GM19463 (cell line): ENCODE measurements around the gene CALML4.
"Not testable (repeated sequence)": the region's sequence is repeated elsewhere in the genome, so short reads cannot be mapped to it uniquely, and the experiment has no call there.

Source experiments
- ATAC-seq: cut with Tn5 transposase; IDR thresholded peaks from one replicate; pipeline ENCODE4 v1.9.1; 2021; ENCODE audit warnings: mild to moderate bottlenecking, moderate library complexity; ENCODE audit not compliant: unreplicated experiment

The CALML4 gene

DNA sequence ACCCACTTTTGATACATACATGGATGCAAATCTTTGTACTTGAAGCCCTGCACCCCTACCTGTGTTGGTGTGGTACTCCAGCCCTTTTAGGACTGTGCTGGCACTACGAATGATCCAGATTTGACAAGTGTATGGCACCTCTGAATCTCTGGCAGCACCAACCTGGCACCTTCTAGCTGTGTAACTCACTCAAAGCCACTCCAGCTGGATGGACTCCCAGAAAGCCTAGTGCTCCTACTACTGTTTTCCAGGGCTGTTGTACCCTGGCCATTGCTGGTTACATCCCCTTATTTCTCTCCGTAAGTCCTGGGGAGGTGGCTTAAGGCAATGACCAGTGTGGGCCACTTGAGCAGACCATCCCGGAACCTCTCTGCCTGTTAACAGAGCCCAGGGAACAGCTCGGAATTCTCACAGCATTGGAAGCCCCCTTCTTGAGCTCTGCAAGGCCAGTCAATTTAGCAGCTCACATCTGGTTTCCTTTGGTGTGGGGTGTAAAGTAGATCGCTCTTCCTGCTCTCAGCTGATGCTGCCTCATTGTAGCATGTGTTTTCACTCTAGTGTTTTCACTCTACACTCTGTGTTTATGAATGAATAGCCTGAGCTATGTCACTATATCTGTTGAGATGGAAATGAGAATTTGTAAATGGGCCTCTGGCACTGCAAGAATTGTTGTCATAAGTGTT, 12.2 kb downstream of the CALML4 start:
- ATAC-seq = no peak

DNA sequence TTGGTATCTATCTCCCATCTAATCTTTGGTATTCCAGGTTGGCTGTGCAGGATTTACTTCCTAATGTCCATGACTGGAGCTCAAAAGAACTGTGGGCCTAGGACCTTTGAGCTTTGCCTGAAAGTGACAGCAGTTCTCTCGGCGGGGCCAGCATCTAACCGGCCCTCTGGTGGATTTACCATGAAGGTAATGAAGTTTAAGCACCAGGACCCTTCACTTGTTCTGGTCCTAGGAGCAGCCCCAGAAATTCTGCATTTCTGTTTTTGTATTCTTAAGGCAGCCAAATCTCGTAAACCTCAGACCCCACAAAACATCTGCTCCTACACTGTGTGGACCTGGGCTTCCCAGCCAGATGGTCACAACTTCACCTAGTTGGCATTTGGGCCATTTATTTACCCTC, 13.0 kb downstream of the CALML4 start:
- ATAC-seq = no peak

DNA sequence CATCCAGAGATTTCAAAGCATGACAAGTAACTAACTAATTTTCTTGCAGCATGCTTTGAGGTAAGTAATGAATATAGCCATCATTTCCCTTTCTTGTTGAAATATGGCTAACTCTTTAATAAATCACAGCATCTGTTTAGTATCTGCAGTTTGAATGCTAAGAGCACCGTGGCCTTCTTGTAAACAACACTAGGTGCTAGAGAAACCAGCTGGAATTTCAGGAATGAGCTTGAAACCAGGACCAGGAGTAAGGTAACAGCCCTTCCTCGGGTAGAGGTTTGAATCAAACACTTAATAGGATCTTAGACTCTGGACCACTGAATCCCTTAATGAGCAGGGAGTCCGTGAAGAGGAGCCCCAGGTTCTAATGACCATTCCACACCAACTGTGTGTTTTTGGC, 13.6 kb downstream of the CALML4 start:
- ATAC-seq = no peak

DNA sequence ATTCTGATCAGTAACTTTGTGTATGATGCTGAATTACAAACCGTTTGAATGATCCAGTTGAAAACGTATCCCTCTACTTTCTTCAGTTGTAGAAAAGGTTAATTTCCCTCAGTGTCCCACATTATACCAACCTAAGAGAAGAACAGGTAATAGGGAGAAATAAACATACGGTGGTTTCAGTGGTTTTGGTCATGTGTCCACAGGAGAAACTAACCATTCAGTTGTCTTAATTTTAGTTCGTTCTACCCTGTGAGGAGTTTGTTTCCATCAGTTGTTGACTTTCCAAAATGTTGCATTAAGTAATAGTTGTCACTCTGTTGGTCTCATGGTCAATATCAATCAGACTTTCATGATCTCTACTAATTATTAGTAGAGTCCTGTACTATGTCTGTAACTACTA, 15.1 kb downstream of the CALML4 start:
- ATAC-seq = no peak

DNA sequence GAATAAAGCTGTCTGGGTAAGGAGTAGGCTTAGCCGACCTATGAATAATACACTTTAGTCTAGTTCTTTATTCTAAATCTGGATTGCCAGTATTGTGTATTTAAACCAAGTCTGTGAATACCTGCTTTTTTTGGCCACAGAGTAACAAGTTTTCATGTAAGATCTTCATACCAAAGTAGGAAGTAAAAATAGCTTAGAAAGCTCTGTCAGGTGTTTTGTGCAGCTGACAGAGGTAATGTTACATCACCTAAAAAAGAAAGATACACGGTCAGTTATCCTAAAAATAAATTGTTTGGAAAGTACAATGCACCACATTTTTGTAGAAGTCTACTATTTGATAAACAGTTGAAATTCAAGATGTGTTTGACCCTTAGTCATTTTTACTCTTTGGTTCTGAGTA, 16.5 kb downstream of the CALML4 start:
- no peak for ATAC-seq

DNA sequence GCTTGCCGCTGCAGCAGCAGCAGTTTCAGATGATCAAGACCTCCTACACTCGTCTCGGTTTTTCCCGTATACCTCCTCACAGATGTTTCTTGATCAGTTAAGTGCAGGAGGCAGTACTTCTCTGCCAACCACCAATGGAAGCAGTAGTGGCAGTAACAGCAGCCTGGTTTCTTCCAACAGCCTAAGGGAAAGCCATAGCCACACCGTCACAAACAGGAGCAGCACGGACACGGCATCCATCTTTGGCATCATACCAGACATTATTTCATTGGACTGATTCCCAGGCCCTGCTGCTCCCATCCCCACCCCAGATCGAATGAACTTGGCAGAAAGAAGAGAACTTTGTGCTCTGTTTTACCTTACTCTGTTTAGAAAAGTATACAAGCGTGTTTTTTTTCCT, 17.6 kb downstream of the CALML4 start:
- no peak for ATAC-seq

DNA sequence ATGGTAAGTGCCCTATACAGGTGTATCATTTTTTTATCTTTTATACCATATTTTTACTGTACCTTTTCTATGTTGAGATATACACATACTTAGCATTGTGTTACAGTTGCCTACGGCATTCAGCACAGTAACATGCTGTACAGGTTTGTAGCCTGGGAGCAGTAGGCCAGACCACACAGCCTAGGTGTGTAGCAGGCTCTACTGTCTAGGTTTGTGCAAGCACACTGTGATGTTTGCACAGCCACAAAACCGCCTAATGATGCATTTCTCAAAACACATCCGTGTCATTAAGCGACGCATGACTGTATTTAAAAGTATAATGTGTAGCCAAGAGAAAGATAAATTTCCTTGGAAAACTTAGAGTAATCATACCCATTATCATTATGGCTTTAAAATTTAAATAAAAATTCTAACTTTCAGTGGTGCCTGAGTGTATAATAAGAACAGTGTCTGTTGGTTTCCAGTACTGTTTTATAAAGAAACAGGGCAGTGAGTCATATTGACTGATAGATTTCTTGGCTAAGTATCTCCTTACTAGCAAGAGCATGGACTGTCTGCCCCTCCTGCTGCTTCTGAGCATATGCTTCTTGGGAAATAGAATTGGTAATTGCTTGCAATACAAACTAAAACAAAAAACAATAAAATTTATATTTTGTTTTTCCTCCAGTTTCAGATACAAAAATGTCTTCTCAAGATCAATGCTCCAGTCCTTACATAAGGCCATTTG, 18.3 kb downstream of the CALML4 start:
- no peak for ATAC-seq

DNA sequence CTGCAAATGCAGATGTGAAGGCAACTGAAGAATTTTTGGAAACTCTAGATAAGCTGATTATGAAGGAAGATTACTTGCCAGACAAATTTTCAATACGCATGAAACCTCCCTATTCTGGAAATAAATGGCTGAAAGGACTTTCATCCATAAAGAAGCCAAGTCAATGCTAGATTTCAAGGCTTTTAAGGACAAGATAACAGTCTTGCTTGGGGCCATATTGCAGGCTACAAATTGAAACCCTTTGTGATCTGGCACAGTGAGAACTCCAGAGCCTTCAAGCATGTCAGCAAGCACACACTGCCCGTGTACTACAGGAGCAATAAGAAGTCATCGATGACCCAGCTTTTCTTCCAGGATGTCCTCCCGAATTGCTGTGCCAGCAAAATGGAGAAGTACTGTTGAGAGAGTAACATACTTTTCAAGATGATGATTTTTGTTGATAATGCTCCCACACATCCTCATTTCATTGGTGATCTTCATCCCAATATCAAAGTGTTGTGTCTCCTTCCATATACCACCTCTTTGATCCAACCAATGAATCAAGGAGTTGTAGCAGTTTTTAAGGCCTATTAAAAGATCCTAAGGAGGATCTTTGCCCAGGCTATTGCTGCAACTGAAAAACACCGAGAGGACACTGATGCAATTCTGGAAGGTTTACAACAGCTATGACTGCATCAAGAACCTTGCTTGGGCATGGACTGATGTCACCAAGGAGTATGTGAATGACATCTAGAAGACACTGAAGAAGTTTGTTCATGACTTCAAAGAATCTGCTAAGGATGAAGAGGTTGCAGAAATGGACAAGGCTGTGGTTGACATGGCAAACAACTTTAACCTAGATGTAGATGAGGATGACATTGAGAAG, 20.3 kb downstream of the CALML4 start:
- ATAC-seq = no peak

DNA sequence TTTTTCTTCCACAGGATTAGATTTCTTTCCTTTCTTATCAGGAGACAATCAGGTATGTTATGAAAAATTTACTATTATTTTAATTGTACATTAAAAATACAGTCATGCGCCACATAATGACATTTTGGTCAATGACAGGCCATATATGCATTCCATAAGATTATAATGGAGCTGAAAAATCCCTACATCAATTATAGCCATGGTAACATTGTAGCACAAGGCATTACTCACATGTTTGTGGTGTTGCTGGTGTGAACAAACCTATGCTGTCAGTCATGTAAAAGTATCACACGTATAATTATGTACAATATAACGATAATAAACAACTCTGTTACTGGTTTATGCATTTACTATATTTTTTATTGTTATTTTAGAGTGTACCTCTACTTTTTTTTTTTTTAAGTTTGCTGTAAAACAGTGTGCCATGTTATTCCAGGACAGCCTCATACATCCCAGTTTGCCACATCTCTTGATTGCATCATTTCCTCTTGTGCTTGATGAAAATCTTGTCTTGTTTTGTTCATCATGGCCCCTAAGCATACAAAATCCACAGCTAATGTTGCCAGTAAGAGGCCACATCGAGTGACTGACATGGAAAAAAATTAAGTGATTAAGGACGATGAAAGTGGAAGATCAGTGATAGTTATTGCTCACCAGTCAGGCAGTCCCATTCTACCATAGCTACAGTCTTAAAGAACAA, 21.4 kb downstream of the CALML4 start:
- no peak for ATAC-seq

DNA sequence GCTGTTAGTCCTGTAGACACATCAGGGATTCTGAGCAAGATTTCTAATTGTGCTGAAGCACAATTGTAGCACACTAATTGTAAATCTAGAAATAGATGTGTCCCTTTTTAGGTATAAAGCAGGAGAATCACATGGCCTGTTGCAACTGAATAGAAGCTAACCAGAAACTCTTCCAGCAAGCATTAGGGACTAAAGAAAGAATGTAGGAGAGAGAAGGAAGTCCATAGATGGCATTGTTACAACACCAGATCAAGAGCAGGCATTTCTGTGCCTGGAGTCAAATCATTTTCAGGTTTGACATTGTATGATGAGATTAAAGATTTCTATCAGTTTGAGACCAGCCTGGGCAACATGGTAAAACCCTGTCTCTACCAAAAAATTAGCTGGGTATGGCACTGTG, 27.4 kb downstream of the CALML4 start:
- ATAC-seq = no peak

DNA sequence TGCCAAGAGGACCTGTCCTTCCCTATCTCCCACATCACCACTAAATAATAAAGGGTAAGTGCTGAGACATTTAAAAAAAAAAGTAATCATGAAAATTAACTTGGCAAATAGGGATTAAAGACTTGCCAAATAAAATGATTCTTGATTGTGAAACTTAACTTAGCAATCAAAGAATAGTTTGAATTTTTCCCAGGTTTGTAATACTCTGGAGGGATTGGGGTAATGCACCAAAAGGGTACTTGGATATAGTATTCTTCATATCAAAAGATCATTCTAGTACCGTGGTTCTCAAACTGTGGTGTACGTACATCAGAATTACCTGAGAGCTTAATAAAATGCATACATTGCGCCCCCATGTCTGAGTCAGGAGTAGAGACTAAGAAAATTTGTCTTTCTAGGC, 28.5 kb downstream of the CALML4 start:
- ATAC-seq = no peak

DNA sequence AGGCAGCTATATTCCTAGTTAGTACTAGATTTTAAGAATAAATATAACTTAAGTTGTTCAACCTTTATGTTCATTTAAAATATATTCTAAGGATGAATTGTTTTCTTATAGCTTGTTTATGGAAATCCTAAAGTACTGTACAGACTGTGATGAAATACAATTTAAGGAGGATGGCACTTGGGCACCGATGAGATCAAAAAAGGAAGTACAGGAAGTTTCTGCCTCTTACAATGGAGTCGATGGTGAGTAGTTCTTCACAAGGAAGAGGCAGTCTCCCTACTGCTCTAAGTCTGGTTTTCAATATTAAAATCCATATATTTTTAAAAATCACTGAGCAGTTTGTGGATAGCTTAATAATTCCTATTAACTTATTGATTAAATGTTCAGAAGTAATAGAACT, 29.6 kb downstream of the CALML4 start:
- ATAC-seq = no peak

DNA sequence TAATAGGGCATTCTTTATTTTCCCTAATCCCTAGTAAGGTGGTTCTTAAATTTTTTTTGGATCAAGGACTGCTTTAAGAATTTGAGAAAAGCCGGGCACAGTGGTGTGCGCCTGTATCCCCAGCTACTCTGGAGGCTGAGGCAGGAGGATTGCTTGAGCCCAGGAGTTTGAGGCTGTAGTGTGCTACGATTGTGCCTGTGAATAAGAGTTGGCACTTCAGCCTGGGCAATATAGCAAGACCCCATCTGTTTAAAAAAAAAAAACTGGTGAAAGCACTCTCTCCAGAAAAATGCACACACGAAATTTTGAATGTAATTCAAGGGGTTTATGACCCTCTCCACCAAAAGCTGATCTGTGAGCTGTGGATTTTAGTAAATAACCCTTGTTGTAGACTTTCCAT, 32.0 kb downstream of the CALML4 start:
- no peak for ATAC-seq

DNA sequence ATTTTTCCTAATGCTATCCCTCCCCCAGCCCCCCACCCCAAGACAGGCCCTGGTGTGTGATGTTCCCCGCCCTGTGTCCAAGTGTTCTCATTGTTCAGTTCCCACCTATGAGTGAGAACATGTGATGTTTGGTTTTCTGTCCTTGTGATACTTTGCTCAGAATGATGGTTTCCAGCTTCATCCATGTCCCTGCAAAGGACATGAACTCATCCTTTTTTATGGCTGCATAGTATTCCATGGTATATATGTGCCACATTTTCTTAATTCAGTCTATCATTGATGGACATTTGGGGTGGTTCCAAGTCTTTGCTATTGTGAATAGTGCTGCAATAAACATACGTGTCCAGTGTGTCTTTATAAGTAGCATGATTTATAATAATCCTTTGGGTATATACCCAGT, 33.1 kb downstream of the CALML4 start:
- ATAC-seq = not testable (repeated sequence)

DNA sequence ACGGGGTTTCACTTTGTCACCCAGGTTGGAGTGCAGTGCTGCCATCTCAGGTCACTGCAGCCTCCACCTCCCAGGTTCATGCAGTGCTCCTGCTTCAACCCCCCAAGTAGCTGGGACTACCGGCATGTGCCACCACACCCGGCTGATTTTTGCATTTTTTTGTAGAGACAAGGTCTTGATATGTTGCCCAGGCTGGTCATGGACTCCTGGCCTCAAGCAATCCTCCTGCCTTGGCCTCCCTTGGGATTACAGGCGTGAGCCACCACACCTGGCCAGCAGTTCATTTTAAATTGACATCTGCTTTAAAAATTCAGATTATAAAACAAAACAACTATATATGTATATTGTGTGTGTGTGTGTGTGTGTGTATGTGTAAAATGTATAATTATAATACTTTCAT, 38.3 kb downstream of the CALML4 start:
- ATAC-seq = no peak

DNA sequence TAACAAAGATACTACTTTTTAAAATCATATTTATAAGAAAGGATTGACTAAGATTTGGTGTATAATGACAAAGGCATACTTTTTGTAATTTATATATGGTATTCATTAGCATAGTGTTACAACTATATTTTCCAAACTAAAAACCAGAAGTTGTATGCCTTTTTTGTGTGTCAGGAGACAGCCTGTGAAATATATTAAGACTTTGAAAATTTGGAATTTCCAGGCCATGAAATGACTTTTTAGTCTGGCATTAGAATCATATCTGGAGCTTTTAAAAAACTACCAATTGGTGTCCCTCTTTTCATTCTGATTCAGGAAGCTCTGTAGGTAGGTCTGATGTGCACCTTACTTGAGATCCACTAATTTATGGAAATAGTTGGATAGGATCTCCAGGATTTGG, 41.9 kb downstream of the CALML4 start:
- no peak for ATAC-seq

DNA sequence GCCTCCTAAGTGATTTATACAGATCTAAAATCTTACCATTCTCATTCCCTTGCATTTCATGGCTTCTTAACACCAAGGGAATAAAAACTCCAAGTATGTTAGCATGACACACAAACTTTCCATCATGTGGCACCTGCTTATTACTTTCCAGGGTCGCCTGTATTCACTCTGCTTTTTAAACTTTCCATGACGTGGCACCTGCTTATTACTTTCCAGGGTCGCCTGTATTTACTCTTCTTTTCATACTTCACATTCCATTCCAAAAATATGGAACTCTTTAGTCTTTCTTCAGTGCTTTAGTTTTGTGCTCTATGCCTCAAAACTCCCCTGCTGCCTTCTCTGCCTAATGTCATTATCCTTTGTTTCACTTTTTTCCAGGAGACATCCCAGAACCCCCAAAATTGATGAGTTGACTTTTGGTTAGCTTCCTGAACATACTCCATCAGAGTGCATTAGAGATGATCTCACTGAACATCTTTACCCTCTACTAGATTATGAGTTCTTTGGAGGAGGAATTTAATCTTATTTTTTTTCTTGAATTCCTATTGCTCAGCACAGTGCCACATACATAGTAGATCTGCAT, 47.0 kb downstream of the CALML4 start:
- no peak for ATAC-seq

DNA sequence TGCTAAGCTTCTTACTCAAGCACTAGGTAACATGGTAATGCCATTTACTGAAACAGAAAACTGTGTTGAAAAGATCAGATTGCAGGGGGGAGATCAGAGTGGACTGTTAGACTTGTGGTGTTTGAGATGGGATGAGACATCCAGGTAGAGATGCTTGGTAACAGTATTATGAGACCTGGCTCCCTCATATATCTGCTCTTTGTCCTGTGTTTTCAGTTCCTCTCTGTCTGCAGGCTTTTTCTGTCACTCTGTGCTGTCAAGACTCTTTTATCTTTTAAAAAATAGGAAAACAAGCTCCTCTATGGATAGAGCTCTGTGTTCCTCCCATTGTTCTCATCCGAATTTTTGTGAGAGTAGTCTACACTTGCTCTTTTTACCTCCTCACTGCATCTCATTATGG, 48.1 kb downstream of the CALML4 start:
- ATAC-seq = no peak

DNA sequence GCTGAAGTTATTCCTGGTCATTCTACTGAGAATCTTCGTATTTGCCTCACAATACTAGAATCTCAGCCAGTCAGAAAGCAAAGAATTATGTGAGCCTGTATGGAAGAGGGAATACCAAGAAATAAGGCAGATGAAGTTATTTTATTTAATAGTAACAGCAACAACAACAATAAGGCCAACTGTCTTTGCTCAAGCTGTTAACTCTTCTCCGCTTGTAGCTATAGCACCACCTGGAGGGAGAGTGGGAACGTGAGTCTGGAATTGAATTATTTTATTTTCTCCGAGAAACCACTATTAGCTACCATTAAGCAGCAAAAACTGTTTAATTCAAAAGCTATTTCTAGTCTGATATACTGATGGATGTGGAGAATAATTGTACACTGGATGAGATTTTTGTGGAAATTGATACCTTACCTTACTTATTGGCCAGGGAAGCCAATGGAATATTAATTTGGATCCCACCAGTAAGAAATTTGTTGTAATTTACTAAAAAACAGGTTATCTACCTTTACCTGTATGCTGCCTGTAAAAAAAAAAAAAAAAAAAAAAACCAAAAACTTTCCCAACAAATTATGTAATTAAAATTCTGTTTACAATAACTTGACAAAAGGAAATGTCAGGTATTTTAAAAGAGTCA, 50.1 kb downstream of the CALML4 start:
- ATAC-seq = no peak

DNA sequence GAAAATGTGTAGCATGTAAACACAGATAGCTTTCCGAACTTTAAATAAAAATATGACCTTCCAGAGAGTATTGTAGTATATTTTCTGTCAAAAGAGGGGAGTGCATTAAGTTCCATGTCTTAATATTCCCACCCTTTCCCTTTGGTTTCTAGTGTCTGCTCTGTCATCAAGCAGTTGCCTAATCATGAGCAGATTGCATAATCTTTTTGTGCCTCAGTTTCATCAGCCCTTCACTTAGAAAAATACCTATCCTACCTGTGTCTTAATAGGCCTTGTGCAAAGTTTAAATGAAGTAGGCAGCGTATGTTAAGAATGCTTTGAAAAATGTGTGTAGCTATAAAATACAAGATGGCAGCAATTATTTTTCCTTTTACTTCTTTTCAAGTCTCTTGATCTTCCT, 52.8 kb downstream of the CALML4 start:
- no peak for ATAC-seq
